ENCODE measurements around the gene CELSR1. TPM values are rescaled to one million over a fixed set of nuclear protein-coding genes. Genes with fewer than 3 reads are reported as not detected.
A peak's percentile ranks its signal among the peaks of the same experiment; 100 is the strongest.

Gene CELSR1
- total and polyA plus RNA-seq, 2 of the 13 experiments (the other 11 are each of a cell fraction or from before 2014, with no cell fraction given) = 0.78 to 1.8 TPM

- TF ChIP-seq MED1 (CRISPR knock-in tag; IDR thresholded peaks at IDR 0.05) (peak; percentile 79), ZNF503 (CRISPR knock-in tag; IDR thresholded peaks at IDR 0.05) (peak; percentile 81), MAX (IDR thresholded peaks at IDR 0.05) (peak; percentile 10; the same call in 1 of the 2 replicates), KMT2B (CRISPR knock-in tag; IDR thresholded peaks at IDR 0.05) (no peak), ZMYM2 (CRISPR knock-in tag; IDR thresholded peaks at IDR 0.05) (no peak), SOX6 (IDR thresholded peaks at IDR 0.05) (no peak), SOX6 (CRISPR knock-in tag; IDR thresholded peaks at IDR 0.05) (peak; percentile 94), PBX2 (CRISPR knock-in tag; IDR thresholded peaks at IDR 0.05) (peak; percentile 74), FOXJ3 (CRISPR knock-in tag; IDR thresholded peaks at IDR 0.05; ENCODE audit: borderline replicate concordance) (peak; percentile 49; the same call in 1 of the 2 replicates), NCOR1 (IDR thresholded peaks at IDR 0.05; ENCODE audit: borderline replicate concordance, low read length) (peak; percentile 32; the same call in 1 of the 2 replicates), NR2C2 (CRISPR knock-in tag; IDR thresholded peaks at IDR 0.05; ENCODE audit: borderline replicate concordance) (peak; percentile 38; the same call in 1 of the 2 replicates), FOXA1 (IDR thresholded peaks at IDR 0.05) (no peak; the same call in 1 of the 2 replicates), FOXA1 (CRISPR knock-in tag; IDR thresholded peaks at IDR 0.05) (peak; percentile 80), JUNB (CRISPR knock-in tag; IDR thresholded peaks at IDR 0.05; ENCODE audit: borderline replicate concordance) (peak; percentile 92), CCAR2 (optimal IDR thresholded peaks at IDR 0.05; ENCODE audit: low read depth, low read length) (no peak), ELF3 (CRISPR knock-in tag; IDR thresholded peaks at IDR 0.05) (peak; percentile 93), WIZ (CRISPR knock-in tag; IDR thresholded peaks at IDR 0.05) (no peak)
- TF ChIP-seq, protein P1, sequence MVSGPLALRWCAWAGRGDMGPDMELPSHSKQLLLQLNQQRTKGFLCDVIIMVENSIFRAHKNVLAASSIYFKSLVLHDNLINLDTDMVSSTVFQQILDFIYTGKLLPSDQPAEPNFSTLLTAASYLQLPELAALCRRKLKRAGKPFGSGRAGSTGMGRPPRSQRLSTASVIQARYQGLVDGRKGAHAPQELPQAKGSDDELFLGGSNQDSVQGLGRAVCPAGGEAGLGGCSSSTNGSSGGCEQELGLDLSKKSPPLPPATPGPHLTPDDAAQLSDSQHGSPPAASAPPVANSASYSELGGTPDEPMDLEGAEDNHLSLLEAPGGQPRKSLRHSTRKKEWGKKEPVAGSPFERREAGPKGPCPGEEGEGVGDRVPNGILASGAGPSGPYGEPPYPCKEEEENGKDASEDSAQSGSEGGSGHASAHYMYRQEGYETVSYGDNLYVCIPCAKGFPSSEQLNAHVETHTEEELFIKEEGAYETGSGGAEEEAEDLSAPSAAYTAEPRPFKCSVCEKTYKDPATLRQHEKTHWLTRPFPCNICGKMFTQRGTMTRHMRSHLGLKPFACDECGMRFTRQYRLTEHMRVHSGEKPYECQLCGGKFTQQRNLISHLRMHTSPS (CRISPR knock-in tag; IDR thresholded peaks at IDR 0.05; ENCODE audit: low read depth) = no peak
- TF ChIP-seq, protein P2, sequence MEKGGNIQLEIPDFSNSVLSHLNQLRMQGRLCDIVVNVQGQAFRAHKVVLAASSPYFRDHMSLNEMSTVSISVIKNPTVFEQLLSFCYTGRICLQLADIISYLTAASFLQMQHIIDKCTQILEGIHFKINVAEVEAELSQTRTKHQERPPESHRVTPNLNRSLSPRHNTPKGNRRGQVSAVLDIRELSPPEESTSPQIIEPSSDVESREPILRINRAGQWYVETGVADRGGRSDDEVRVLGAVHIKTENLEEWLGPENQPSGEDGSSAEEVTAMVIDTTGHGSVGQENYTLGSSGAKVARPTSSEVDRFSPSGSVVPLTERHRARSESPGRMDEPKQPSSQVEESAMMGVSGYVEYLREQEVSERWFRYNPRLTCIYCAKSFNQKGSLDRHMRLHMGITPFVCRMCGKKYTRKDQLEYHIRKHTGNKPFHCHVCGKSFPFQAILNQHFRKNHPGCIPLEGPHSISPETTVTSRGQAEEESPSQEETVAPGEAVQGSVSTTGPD (CRISPR knock-in tag; IDR thresholded peaks at IDR 0.05) = peak; percentile 80
These were observed 9.3 kb downstream of the CELSR1 start (continued) for GRCh38 chr22:46528121-46528610.
